Lower leg skin (tissue), 4 donors: ENCODE results near the gene SSX2IP. TPM values are rescaled to one million over a fixed set of nuclear protein-coding genes. Genes with fewer than 3 reads are reported as not detected.

Experiments
- DNase-seq, 2 donors: peaks; one replicate each; pipeline ENCODE4 v3.0.0-alpha.2; 2019; ENCODE audit warnings: low spot score in 2 of 2
- H3K4me3 ChIP-seq: fragments of 200-600 bp; sonication (generic); 2 replicates; pipeline ENCODE4 v1.5.1; 2017; ENCODE audit warnings: mild to moderate bottlenecking, low read depth; ENCODE audit not compliant: poor library complexity, severe bottlenecking
- CTCF ChIP-seq, 3 donors: fragments of 450-650 bp; IDR thresholded peaks; one replicate each; pipeline ENCODE4 v1.5.1; 2016; ENCODE audit warnings: antibody characterized with exemption in 3 of 3, mild to moderate bottlenecking in 3 of 3, moderate library complexity in 2 of 3
- POLR2A ChIP-seq, 2 donors: fragments of 450-650 bp; IDR thresholded peaks; one replicate each; pipeline ENCODE4 v1.6.1; 2016 to 2017; ENCODE audit warnings: antibody characterized with exemption in 2 of 2, mild to moderate bottlenecking in 1 of 2, moderate library complexity in 1 of 2
- WGBS, 2 donors: methylation state at CpG; one replicate each; pipeline ENCODE4 v1.1.5; 2018; 5-methylcytosine and 5-hydroxymethylcytosine counted together
- intact Hi-C: fragments of 100-400 bp; cut with DNase I; formaldehyde crosslinking; loops from one replicate; pipeline ENCODE4 v1.15.0; 2023; ENCODE audit warnings: low total_unique reads
- total RNA-seq, 4 donors: library from RNA; depleted of rRNA; stranded (reverse); fragments of >200 nt; gene quantifications; one replicate each; pipeline ENCODE4 v1.1.0, GENCODE V29; 2016

SSX2IP gene
- total RNA-seq, 4 donors from 2014 or later: 6.7 to 9.3 (median 8.8) TPM

GRCh38 chr1:84677415-84678099 lies 12.7 kb downstream of the SSX2IP start:
- WGBS, 2 donors: 81 to 89% methylated on average over 7 of the region's 7 CpGs
- no peak for TF ChIP-seq POLR2A (IDR thresholded peaks at IDR 0.05)
- no peak for TF ChIP-seq CTCF (IDR thresholded peaks at IDR 0.05)
- H3K4me3 ChIP-seq: no peak overlapping the region
- intact Hi-C loops: no loop called here
- DNase-seq: no peak

- intact Hi-C loops: no loop called here
- 93 to 95% methylated on average over 4 of the region's 4 CpGs for WGBS, 2 donors
- TF ChIP-seq POLR2A (IDR thresholded peaks at IDR 0.05) (no peak), CTCF (IDR thresholded peaks at IDR 0.05) (no peak)
- no peak overlapping the region for H3K4me3 ChIP-seq
- DNase-seq: no peak
Observed at GRCh38 chr1:84675631-84676030, 14.6 kb downstream of the SSX2IP start.

- WGBS, 2 donors: 41 to 42% methylated on average over 1 of the region's 1 CpG
- TF ChIP-seq POLR2A (IDR thresholded peaks at IDR 0.05) (no peak), CTCF (IDR thresholded peaks at IDR 0.05) (no peak)
- intact Hi-C loops: no loop called here
- H3K4me3 ChIP-seq: no peak overlapping the region
- DNase-seq: no peak
Observed at GRCh38 chr1:84675106-84675505, 15.2 kb downstream of the SSX2IP start.

GRCh38 chr1:84674705-84675104 lies 15.6 kb downstream of the SSX2IP start:
- no peak for TF ChIP-seq POLR2A (IDR thresholded peaks at IDR 0.05)
- no peak for TF ChIP-seq CTCF (IDR thresholded peaks at IDR 0.05)
- WGBS, 2 donors: 49 to 70% methylated on average over 3 of the region's 3 CpGs
- DNase-seq: no peak
- intact Hi-C loops: no loop called here
- no peak overlapping the region for H3K4me3 ChIP-seq

- intact Hi-C loops: no loop called here
Observed at GRCh38 chr1:84674021-84674420, 16.2 kb downstream of the SSX2IP start.

More at GRCh38 chr1:84674021-84674420, 16.2 kb downstream of the SSX2IP start:
- no peak for TF ChIP-seq CTCF (IDR thresholded peaks at IDR 0.05)
- TF ChIP-seq POLR2A (IDR thresholded peaks at IDR 0.05): no peak
- no peak overlapping the region for H3K4me3 ChIP-seq
- DNase-seq: no peak
- 78 to 89% methylated on average over 2 of the region's 2 CpGs for WGBS, 2 donors
